ENCODE data around the gene LPAR1. TPM values are rescaled to one million over a fixed set of nuclear protein-coding genes. Genes with fewer than 3 reads are reported as not detected.

Gene LPAR1
- total RNA-seq, 6 donors from 2014 or later, result 9.3 to 28.7 (median 15.6) TPM

DNA sequence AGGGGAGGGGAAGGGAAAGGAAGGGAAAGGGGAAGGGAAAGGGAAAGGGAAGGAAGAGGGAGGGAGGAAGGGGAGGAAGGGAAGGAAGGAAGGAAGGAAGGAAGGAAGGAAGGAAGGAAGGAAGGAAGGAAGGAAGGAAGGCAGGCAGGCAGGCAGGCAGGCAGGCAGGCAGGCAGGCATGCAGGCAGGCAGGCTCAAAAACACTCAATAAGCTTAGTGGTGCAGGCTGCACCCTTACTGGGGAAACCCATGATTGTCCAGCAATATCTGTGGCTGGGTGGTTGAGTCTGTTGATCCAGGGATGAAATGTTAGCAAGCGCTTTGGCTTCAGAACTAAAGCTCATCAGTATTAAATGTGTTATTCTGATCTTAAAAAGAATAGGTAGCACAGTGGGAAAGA is 145.6 kb downstream of the LPAR1 start:
- Histone ChIP-seq H3K27ac (peak overlapping the region in 2 of 4 donors; percentile 32 to 35), H3K4me3 (no peak overlapping the region), H3K36me3 (no peaks in the 10 kb centered on the region), H3K27me3 (no peaks in the 10 kb centered on the region), H3K9me3 (no peaks in the 10 kb centered on the region), H3K4me1 (no peaks in the 10 kb centered on the region)
- ATAC-seq (ENCODE audit: low FRiP score in 2 of 2) (no peak), DNase-seq (no peak)
- no peak for TF ChIP-seq POLR2AphosphoS5 (IDR thresholded peaks at IDR 0.05)
- TF ChIP-seq, protein P1, sequence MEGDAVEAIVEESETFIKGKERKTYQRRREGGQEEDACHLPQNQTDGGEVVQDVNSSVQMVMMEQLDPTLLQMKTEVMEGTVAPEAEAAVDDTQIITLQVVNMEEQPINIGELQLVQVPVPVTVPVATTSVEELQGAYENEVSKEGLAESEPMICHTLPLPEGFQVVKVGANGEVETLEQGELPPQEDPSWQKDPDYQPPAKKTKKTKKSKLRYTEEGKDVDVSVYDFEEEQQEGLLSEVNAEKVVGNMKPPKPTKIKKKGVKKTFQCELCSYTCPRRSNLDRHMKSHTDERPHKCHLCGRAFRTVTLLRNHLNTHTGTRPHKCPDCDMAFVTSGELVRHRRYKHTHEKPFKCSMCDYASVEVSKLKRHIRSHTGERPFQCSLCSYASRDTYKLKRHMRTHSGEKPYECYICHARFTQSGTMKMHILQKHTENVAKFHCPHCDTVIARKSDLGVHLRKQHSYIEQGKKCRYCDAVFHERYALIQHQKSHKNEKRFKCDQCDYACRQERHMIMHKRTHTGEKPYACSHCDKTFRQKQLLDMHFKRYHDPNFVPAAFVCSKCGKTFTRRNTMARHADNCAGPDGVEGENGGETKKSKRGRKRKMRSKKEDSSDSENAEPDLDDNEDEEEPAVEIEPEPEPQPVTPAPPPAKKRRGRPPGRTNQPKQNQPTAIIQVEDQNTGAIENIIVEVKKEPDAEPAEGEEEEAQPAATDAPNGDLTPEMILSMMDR (IDR thresholded peaks at IDR 0.05), result no peak
- 95 to 100% methylated on average over 1 of the region's 1 CpG for WGBS, 2 donors

DNA sequence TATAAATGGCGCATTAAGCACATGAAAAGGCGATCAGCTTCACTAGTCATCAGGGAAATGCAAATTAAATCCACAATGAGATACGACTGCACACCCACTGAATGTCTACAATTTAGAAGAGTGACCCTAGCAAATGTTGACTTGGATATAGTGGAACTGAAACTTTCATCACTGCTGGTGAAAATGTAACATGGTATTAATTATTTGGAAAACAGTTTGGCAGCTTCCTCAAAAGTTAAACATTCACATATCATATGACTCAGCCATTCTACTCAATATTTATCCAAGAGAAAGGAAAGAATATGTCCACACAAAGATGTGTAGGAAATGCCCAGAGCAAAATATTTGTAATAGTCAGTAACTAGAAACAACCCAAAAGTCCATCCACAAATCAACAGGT is 146.5 kb downstream of the LPAR1 start:
- Histone ChIP-seq H3K4me3 (no peak overlapping the region), H3K27me3 (no peaks in the 10 kb centered on the region), H3K9me3 (no peaks in the 10 kb centered on the region), H3K36me3 (no peaks in the 10 kb centered on the region), H3K4me1 (no peaks in the 10 kb centered on the region), H3K27ac (no peak overlapping the region)
- DNase-seq, result no peak
- 71 to 90% methylated on average over 3 of the region's 3 CpGs for WGBS, 2 donors
- TF ChIP-seq, protein P1 (IDR thresholded peaks at IDR 0.05), result no peak
- TF ChIP-seq POLR2A (IDR thresholded peaks at IDR 0.05) (no peak), EP300 (IDR thresholded peaks at IDR 0.05) (no peak), POLR2AphosphoS5 (IDR thresholded peaks at IDR 0.05) (no peak)
- ATAC-seq (ENCODE audit: low FRiP score in 2 of 2), result peak in 1 of 2 donors; percentile 45

GRCh38 chr9:110890416-110890815 is 147.9 kb downstream of the LPAR1 start:
- no peak for DNase-seq
- H3K27ac ChIP-seq, result no peak overlapping the region

DNA sequence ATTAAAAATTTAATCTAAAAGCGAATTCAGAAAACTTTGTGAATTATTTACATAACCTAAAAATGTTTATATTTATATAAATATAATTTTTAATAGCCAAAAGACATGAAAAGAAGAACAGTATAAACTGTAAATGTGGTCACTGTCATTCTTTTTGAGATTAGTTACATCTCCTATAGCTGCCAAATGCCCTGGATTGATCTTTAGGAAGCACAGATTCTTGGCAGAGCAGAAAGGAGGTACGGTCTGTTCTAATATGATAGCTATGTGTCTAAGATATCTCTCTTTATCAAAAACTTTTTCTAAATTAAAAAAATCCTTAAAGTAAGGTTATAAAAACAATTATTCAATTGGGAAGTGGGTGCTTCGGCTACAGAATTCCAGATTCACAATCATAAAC is 151.0 kb downstream of the LPAR1 start:
- Histone ChIP-seq H3K4me3 (no peak overlapping the region), H3K4me1 (no peaks in the 10 kb centered on the region), H3K27ac (no peak overlapping the region), H3K9me3 (no peaks in the 10 kb centered on the region), H3K27me3 (no peaks in the 10 kb centered on the region), H3K36me3 (no peaks in the 10 kb centered on the region)
- no peak for TF ChIP-seq POLR2A (IDR thresholded peaks at IDR 0.05)
- no peak for TF ChIP-seq POLR2AphosphoS5 (IDR thresholded peaks at IDR 0.05)
- TF ChIP-seq, protein P1 (IDR thresholded peaks at IDR 0.05), result no peak
- TF ChIP-seq EP300 (IDR thresholded peaks at IDR 0.05), result no peak
- ATAC-seq (ENCODE audit: low FRiP score in 2 of 2) (no peak), DNase-seq (no peak)
- WGBS, 2 donors, result 75 to 79% methylated on average over 3 of the region's 3 CpGs

More at GRCh38 chr9:110890416-110890815, 147.9 kb downstream of the LPAR1 start:
- H3K36me3 ChIP-seq, result no peaks in the 10 kb centered on the region
- TF ChIP-seq EP300 (IDR thresholded peaks at IDR 0.05), result no peak
- TF ChIP-seq, protein P1 (IDR thresholded peaks at IDR 0.05), result no peak
- TF ChIP-seq POLR2AphosphoS5 (IDR thresholded peaks at IDR 0.05), result no peak
- TF ChIP-seq POLR2A (IDR thresholded peaks at IDR 0.05), result no peak
- H3K27me3 ChIP-seq, result no peaks in the 10 kb centered on the region
- H3K4me3 ChIP-seq, result no peak overlapping the region
- no peaks in the 10 kb centered on the region for H3K9me3 ChIP-seq
- H3K4me1 ChIP-seq, result no peaks in the 10 kb centered on the region
- ATAC-seq (ENCODE audit: low FRiP score in 2 of 2), result no peak

GRCh38 chr9:110886832-110887231 is 151.4 kb downstream of the LPAR1 start:
- H3K4me3 ChIP-seq, result no peak overlapping the region
- 27 to 65% methylated on average over 1 of the region's 1 CpG for WGBS, 2 donors
- DNase-seq (no peak), ATAC-seq (ENCODE audit: low FRiP score in 2 of 2) (peak in 1 of 2 donors; percentile 53)
- H3K36me3 ChIP-seq, result no peaks in the 10 kb centered on the region
- no peaks in the 10 kb centered on the region for H3K9me3 ChIP-seq
- no peak for TF ChIP-seq POLR2AphosphoS5 (IDR thresholded peaks at IDR 0.05)
- TF ChIP-seq, protein P1 (IDR thresholded peaks at IDR 0.05), result no peak
- no peak for TF ChIP-seq EP300 (IDR thresholded peaks at IDR 0.05)
- TF ChIP-seq POLR2A (IDR thresholded peaks at IDR 0.05), result no peak
- no peaks in the 10 kb centered on the region for H3K4me1 ChIP-seq
- no peaks in the 10 kb centered on the region for H3K27me3 ChIP-seq
- H3K27ac ChIP-seq, result no peak overlapping the region
